Measurements from ENCODE around the gene METTL17. TPM values are rescaled to one million over a fixed set of nuclear protein-coding genes. Genes with fewer than 3 reads are reported as not detected.
A peak's percentile ranks its signal among the peaks of the same experiment; 100 is the strongest.

Gene METTL17
- total RNA-seq, 3 donors from 2014 or later, result 99.4 to 110 (median 105) TPM

DNA sequence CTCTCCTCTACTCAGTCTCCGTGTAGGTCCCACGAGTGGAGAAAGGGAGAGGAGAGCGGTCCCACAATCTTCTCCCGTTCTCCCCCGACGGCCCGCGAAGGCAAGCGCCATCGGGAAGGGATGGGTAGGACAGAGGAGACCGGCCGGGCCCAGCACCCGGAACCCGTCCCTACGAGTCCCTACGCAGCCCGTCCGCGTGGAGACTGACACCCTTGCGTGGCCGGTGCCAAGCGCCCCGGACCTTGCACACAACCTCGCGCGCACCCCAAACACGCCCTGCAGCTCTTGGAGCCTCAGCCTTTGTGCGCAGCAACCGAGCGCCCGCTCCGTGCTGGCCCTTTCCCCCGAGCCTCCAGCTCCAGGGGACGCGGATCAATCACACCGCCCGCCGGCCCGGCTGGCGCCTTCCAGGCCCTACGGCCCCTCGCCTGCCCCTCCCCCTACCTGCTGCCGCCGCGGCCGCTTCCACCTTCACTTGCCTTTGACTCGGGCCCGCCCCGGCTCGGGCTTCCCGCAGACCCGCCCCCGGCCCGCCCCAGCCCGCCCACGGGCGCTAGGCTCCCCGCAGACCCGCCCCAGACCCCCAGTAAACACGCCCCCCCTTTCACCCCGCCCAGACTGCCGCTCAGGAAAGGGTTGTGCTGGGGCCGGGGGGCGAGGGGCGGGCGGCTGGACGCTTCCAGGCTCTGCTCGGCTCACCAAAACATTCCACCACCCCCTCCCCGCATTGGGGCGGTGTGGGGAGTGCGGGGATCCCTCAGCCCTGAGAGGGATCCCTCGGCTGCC, 35.0 kb downstream of the METTL17 start, which contains the start of gene NDRG2:
Gene NDRG2, minus strand, starts transcription at position 477 of the 786 bp plus-strand sequence. CDS start 1,746 bp downstream, outside the sequence.
- Mint-ChIP-seq H3K9me3 (no peaks in the 10 kb centered on the region), H3K4me3 (peak within 1 kb of the TSS; percentile 81), H3K36me3 (ENCODE audit: insufficient read depth) (peaks cover 2% of the 10 kb centered on the region), H3K27me3 (ENCODE audit: low read depth) (no peaks in the 10 kb centered on the region), H3K4me1 (ENCODE audit: low read depth) (peaks cover 19% of the 10 kb centered on the region)
- DNase-seq, result peak; percentile 72
- peak; percentile 80 to 84 for ATAC-seq

- Mint-ChIP-seq H3K27me3 (ENCODE audit: low read depth) (no peaks in the 10 kb centered on the region), H3K36me3 (ENCODE audit: insufficient read depth) (peaks cover 1% of the 10 kb centered on the region), H3K4me1 (ENCODE audit: low read depth) (peaks cover 19% of the 10 kb centered on the region), H3K9me3 (no peaks in the 10 kb centered on the region), H3K4me3 (peak overlapping the region; percentile 81)
- ATAC-seq, result peak in 1 of 2 donors; percentile 29
- DNase-seq, result no peak
These were observed 35.8 kb downstream of the METTL17 start for GRCh38 chr14:21025371-21026273.

- Mint-ChIP-seq H3K27me3 (ENCODE audit: low read depth) (no peaks in the 10 kb centered on the region), H3K9me3 (no peaks in the 10 kb centered on the region), H3K4me3 (peak overlapping the region; percentile 29), H3K4me1 (ENCODE audit: low read depth) (peaks cover 19% of the 10 kb centered on the region), H3K36me3 (ENCODE audit: insufficient read depth) (no peaks in the 10 kb centered on the region)
- no peak for DNase-seq
- ATAC-seq, result no peak
These were observed 36.7 kb downstream of the METTL17 start for GRCh38 chr14:21026274-21026987.

GRCh38 chr14:21026988-21027315, 37.2 kb downstream of the METTL17 start:
- H3K4me3 Mint-ChIP-seq, result peak overlapping the region; percentile 7
- H3K36me3 Mint-ChIP-seq (ENCODE audit: insufficient read depth), result no peaks in the 10 kb centered on the region

DNA sequence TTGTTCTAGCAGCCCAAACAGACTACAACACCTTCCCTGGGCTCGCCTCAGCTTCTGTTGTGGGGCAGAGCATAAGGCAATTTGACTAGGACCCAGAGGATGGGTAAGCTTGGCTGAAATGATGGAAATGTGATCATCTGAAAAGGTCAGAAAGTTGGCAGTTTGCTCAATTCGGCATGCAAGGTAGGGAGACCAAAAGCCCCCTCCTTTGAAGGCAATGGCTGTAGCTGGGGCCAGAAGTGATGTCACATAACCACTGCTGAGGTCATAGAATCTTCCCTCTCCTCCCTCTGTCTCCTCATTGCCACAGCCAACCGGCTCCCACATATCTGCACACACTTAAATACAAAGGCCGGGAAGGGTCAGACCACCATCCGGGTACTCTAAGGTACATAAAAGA, 40.1 kb downstream of the METTL17 start, which contains the start of gene TPPP2:
Gene TPPP2, plus strand, starts transcription at position 301 of the 400 bp plus-strand sequence. CDS start 365 bp downstream, outside the sequence.
- Mint-ChIP-seq H3K36me3 (ENCODE audit: insufficient read depth) (no peaks in the 10 kb centered on the region), H3K9me3 (no peaks in the 10 kb centered on the region), H3K4me3 (no peak within 1 kb of the TSS), H3K4me1 (ENCODE audit: low read depth) (peaks cover 2% of the 10 kb centered on the region), H3K27me3 (ENCODE audit: low read depth) (peaks cover 2% of the 10 kb centered on the region)
- no peak for DNase-seq
- ATAC-seq, result no peak

More at GRCh38 chr14:21026988-21027315, 37.2 kb downstream of the METTL17 start:
- ATAC-seq, result no peak
- H3K9me3 Mint-ChIP-seq, result no peaks in the 10 kb centered on the region
- H3K4me1 Mint-ChIP-seq (ENCODE audit: low read depth), result peaks cover 19% of the 10 kb centered on the region
- no peaks in the 10 kb centered on the region for H3K27me3 Mint-ChIP-seq (ENCODE audit: low read depth)
- DNase-seq, result no peak

DNA sequence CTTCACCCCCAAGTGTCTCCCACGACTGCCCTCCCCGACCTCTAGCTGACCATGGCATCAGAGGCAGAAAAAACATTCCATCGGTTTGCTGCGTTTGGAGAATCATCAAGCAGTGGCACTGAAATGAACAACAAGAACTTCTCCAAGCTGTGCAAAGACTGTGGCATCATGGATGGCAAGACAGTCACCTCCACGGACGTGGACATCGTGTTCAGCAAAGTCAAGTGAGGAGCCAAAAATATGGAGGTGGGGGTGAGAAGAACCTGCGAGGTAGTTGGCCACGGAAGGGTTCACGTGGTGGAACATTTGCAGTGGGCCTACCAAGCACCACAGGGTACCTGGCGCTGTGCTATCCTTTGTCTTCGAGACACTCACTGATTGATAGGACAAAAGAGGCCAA, 40.8 kb downstream of the METTL17 start:
- H3K27me3 Mint-ChIP-seq (ENCODE audit: low read depth), result peaks cover 2% of the 10 kb centered on the region
- no peak overlapping the region for H3K4me3 Mint-ChIP-seq
- DNase-seq (no peak), ATAC-seq (no peak)
- H3K9me3 Mint-ChIP-seq, result no peaks in the 10 kb centered on the region
- H3K36me3 Mint-ChIP-seq (ENCODE audit: insufficient read depth), result no peaks in the 10 kb centered on the region
- no peaks in the 10 kb centered on the region for H3K4me1 Mint-ChIP-seq (ENCODE audit: low read depth)

DNA sequence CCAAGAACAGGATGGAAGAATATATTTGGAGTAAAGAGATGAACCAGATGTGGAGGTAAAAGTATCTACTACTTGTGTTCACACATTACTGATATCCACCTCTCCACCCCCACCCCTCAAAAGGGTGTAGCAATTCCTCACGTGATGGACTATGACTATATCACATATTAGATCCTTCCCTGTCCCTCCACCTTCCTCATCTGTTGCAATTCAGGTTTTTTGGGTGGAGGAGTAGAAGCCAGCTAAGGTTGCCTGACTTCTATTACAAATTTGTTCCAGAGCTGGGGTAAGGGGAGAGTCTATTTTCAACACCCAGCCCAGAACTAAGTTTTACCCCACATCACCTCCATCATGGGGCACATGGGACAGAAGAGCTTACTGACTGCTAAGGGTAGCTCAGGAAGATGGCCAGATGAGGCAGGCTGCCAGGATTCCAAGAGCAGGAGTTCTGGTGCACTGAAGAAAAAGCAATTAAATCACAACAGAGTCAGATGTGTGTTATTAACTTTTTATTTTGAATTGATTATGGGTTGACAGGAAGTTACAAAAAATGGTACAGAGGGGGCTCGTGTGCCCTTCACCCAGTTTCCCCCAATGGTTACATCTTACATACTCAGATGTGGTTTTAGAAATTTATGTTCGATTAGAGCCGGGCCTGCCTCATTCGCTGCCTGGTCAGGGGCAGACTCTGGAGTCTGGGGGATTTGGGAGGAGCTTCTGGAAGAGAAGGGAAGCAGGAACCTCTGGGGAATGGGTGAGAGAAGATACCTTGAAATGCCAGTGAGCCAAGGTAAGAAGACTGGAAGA, 42.7 kb downstream of the METTL17 start:
- peaks cover 2% of the 10 kb centered on the region for H3K27me3 Mint-ChIP-seq (ENCODE audit: low read depth)
- H3K36me3 Mint-ChIP-seq (ENCODE audit: insufficient read depth), result no peaks in the 10 kb centered on the region
- H3K4me1 Mint-ChIP-seq (ENCODE audit: low read depth), result no peaks in the 10 kb centered on the region
- DNase-seq, result no peak
- H3K4me3 Mint-ChIP-seq, result no peak overlapping the region
- ATAC-seq, result no peak
- H3K9me3 Mint-ChIP-seq, result no peaks in the 10 kb centered on the region

- no peak for ATAC-seq
- H3K4me3 Mint-ChIP-seq, result no peak overlapping the region
- H3K27me3 Mint-ChIP-seq (ENCODE audit: low read depth), result peaks cover 2% of the 10 kb centered on the region
- H3K4me1 Mint-ChIP-seq (ENCODE audit: low read depth), result no peaks in the 10 kb centered on the region
- no peak for DNase-seq
- H3K36me3 Mint-ChIP-seq (ENCODE audit: insufficient read depth), result no peaks in the 10 kb centered on the region
- no peaks in the 10 kb centered on the region for H3K9me3 Mint-ChIP-seq
These were observed 43.4 kb downstream of the METTL17 start for GRCh38 chr14:21033133-21033698.

- Mint-ChIP-seq H3K4me1 (ENCODE audit: low read depth) (no peaks in the 10 kb centered on the region), H3K9me3 (no peaks in the 10 kb centered on the region), H3K36me3 (ENCODE audit: insufficient read depth) (no peaks in the 10 kb centered on the region), H3K27me3 (ENCODE audit: low read depth) (peaks cover 2% of the 10 kb centered on the region), H3K4me3 (no peak within 1 kb of the TSS)
- no peak for ATAC-seq
- no peak for DNase-seq
These were observed 44.9 kb downstream of the METTL17 start, which contains the start of gene RNASE13 for GRCh38 chr14:21034707-21035106. TSS of gene RNASE13 (minus strand) at chr14:21034807. CDS start at chr14:21034288, 519 bp downstream.

DNA sequence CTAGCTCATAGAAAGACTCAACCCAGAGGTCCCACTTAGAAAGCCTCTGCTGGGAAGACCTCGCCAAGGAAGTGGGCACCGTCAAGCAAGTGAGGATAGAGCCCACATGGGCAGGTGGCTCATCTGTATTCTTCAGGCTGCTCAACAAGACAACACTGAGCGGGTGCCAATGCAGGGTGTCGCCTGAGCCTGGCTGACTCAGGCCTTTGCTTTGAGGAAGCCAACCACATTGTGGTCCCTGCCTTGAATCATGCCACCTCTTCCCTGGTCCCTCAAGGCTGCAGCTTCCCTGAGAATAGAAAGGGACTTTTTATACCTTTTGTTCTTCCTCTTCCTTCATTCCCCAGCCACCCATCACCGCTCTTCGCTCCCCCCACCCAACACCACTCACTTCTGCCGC, 47.0 kb downstream of the METTL17 start:
- no peak for DNase-seq
- Mint-ChIP-seq H3K4me1 (ENCODE audit: low read depth) (no peaks in the 10 kb centered on the region), H3K4me3 (no peak overlapping the region), H3K27me3 (ENCODE audit: low read depth) (peaks cover 2% of the 10 kb centered on the region), H3K36me3 (ENCODE audit: insufficient read depth) (no peaks in the 10 kb centered on the region), H3K9me3 (no peaks in the 10 kb centered on the region)
- ATAC-seq, result no peak

GRCh38 chr14:21037156-21037555, 47.4 kb downstream of the METTL17 start:
- ATAC-seq (no peak), DNase-seq (no peak)
- H3K9me3 Mint-ChIP-seq, result no peaks in the 10 kb centered on the region
- no peak overlapping the region for H3K4me3 Mint-ChIP-seq
- peaks cover 2% of the 10 kb centered on the region for H3K27me3 Mint-ChIP-seq (ENCODE audit: low read depth)
- no peaks in the 10 kb centered on the region for H3K36me3 Mint-ChIP-seq (ENCODE audit: insufficient read depth)
- no peaks in the 10 kb centered on the region for H3K4me1 Mint-ChIP-seq (ENCODE audit: low read depth)

DNA sequence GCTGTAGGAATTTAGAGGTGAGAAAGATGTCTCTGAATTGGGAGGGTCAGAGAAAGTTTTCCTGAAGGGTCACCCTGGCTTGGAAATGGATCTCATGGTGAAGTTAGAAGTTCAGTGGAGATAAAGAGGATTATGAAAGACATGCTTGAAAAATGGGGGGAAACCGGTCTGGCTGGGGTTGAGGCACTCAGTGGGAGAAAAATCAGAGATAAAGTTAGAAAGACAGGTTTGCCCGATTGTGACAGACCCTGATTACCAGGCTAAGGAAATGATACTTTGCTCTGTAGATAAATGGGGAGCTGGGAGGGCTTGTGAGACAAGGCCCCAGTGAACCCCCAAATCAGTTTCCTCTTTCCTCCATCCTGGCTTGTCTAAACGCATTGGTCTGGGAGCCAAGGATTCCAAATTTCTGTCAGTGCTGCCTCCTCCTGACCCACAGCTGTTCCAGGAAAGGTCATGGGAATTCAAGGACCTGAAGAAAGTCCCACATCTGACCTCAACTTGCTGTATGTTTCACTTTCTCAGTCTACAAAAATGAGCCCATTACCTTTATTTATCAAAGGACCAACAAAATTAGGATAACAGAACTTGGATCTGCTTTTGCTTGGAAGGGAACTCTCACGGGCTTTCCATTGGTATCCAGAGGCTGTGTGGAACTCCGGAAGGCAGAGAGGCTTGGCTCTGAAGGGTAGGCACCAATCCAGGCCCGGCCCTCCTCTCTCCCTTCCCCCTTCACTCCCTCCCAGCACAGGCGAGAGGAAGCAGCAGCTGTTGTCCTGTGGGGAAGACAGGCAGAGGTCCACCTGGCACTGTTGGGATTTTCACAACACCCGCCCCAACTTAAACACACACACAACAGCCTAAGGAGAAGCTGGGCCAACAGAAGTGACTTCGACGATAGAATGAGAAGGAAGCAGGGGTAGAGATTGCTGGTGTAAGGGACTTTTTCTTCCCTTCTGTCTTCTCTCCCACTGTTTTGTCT, 49.0 kb downstream of the METTL17 start:
- Mint-ChIP-seq H3K36me3 (ENCODE audit: insufficient read depth) (no peaks in the 10 kb centered on the region), H3K27me3 (ENCODE audit: low read depth) (peaks cover 3% of the 10 kb centered on the region), H3K9me3 (no peaks in the 10 kb centered on the region), H3K4me1 (ENCODE audit: low read depth) (peaks cover 2% of the 10 kb centered on the region), H3K4me3 (no peak overlapping the region)
- ATAC-seq (no peak), DNase-seq (no peak)

All from activated T-cell treated with anti-CD3 and anti-CD28 coated beads, Interleukin-2, amount 50 U/mL, for 4 hours (primary cell).